Gastroesophageal sphincter (tissue), 3 donors: ENCODE results near the gene SMPD3.

Experiments used
- CTCF ChIP-seq, 4 experiments: fragments of 200-600 bp in 2 of 4; fragments of 450-650 bp in 2 of 4; sonication (generic) in 1 of 4; IDR thresholded peaks; one replicate each; pipeline ENCODE4 v1.5.1; 2017 to 2019; ENCODE audit warnings: antibody characterized with exemption in 4 of 4, mild to moderate bottlenecking in 2 of 4, moderate library complexity in 2 of 4
- POLR2AphosphoS5 ChIP-seq: sonication (generic); formaldehyde crosslinking; IDR thresholded peaks from one replicate; pipeline ENCODE4 v1.6.1; 2017; ENCODE audit warnings: antibody characterized with exemption

- TF ChIP-seq CTCF (IDR thresholded peaks at IDR 0.05) (no peak), POLR2AphosphoS5 (no peak)
Observed at GRCh38 chr16:68364561-68364998, 83.7 kb downstream of the SMPD3 start.
